ENCODE results near the gene MSLN. TPM values are rescaled to one million over a fixed set of nuclear protein-coding genes. Genes with fewer than 3 reads are reported as not detected.

The MSLN gene
- total and polyA plus RNA-seq, 2 of the 8 experiments (the other 6 are each of a cell fraction or from before 2014, with no cell fraction given) = 0.28 to 0.50 TPM

DNA sequence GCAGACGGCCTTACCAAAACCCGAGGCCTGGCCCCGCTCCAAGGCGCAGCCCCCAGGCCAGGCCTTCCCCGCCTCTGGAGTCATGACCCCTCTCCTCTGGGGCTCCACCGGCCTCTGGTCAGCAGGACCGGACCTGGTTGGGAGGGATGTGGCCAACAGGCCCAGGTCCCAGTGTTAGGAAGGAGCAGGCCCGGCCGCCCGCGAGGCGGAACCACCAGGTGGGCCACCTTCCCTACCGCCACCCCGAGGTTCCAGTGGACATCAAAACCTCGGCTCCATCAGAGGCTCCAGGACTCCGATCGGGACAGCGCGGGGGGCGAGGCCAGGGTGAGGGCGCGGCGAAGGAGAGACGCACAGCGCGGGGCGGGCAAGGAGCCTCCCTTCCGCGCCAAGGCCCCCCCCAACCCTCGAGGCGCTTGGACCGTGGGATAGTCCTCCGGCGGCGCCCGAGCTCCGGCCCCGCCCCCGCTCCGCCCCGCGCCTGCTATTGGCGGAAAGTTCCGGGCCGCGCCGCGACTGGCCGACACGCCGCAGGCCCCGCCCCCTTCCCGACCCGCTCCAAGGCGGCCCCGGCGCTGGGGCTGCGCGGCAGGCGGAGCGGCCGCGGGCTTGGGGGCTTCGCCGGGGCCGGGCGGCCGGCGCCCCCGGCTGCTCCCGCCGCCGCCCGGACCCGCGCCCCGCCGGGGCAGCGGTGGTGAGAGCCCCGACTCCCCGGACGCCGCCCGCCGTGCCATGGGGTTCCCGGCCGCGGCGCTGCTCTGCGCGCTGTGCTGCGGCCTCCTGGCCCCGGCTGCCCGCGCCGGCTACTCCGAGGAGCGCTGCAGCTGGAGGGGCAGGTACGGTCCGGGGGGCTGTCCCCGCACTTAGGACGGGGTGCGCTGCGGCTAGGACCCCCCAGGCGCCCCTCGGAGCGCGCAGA is 45.7 kb upstream of the MSLN start, which contains the start of gene METRN (continued):
- TF ChIP-seq, protein P1, sequence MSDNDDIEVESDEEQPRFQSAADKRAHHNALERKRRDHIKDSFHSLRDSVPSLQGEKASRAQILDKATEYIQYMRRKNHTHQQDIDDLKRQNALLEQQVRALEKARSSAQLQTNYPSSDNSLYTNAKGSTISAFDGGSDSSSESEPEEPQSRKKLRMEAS (IDR thresholded peaks at IDR 0.05) = 0 out of 2 replicates have a peak, but pooled peaks have one; percentile 16
- TF ChIP-seq, protein P2, sequence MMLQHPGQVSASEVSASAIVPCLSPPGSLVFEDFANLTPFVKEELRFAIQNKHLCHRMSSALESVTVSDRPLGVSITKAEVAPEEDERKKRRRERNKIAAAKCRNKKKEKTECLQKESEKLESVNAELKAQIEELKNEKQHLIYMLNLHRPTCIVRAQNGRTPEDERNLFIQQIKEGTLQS (IDR thresholded peaks at IDR 0.05; ENCODE audit: insufficient read depth, low read depth, low read length) = no peak
- TF ChIP-seq CTBP2 (IDR thresholded peaks at IDR 0.05; ENCODE audit: borderline replicate concordance, insufficient read depth, insufficient read length, low read length) (no peak), RNF2 (IDR thresholded peaks at IDR 0.05; ENCODE audit: borderline replicate concordance, low read depth, low read length, missing control alignments, poor library complexity, severe bottlenecking) (no peak), CHD1 (IDR thresholded peaks at IDR 0.05; ENCODE audit: low read depth, low read length) (no peak)
